ENCODE results near the gene EFCAB14.
"Not testable (repeated sequence)": the region's sequence is repeated elsewhere in the genome, so short reads cannot be mapped to it uniquely, and the experiment has no call there.

The EFCAB14 gene, protein sequence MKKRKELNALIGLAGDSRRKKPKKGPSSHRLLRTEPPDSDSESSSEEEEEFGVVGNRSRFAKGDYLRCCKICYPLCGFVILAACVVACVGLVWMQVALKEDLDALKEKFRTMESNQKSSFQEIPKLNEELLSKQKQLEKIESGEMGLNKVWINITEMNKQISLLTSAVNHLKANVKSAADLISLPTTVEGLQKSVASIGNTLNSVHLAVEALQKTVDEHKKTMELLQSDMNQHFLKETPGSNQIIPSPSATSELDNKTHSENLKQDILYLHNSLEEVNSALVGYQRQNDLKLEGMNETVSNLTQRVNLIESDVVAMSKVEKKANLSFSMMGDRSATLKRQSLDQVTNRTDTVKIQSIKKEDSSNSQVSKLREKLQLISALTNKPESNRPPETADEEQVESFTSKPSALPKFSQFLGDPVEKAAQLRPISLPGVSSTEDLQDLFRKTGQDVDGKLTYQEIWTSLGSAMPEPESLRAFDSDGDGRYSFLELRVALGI

DNA sequence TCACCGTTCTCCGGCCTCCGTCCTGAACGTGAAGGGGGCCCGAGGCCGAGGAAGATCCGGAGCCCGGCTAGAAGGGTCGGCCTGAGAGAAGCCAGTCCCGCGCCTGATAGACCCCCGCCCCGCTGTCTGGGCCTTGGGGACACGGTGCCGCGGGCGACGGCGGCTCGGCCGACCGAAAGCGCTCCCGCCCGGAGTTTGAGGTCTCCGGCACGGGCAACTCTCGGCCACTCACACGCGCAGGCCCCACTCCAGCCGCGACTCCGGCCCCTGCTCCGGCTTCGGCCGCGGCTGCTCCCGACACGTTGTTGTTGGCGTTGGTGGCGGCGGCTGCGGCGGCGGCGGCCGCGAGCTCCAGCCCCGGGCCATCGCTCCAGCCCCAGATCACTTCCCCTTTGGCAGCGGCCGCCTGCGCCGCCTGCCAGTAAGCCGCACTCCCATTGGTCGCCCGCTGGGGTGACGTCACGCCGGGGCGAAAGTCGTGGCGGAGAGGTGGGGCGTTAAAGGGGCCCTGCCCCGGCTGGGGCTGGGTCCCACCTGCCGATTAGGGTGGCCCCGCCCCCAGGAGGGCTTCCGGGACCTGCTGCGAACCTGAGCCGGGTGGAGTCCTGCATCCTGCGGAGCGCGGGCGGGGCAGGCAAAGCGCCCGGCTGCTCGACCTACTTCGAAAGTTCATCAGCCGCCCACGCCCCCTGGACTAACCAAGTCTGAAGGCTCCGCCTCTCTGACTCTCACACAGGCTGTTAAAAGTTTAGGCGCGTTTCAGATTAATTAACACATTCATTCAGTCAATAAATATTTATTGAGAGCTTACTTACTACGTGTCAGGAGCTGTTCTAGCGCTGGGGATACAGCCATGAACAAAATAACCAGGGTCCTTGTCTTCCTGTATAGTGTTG is at the start of gene EFCAB14:
TSS of gene EFCAB14 (minus strand) at position 388 of the 896 bp plus-strand sequence. CDS start 1,027 bp downstream, outside the sequence.
- peak; percentile 99 for DNase-seq

DNA sequence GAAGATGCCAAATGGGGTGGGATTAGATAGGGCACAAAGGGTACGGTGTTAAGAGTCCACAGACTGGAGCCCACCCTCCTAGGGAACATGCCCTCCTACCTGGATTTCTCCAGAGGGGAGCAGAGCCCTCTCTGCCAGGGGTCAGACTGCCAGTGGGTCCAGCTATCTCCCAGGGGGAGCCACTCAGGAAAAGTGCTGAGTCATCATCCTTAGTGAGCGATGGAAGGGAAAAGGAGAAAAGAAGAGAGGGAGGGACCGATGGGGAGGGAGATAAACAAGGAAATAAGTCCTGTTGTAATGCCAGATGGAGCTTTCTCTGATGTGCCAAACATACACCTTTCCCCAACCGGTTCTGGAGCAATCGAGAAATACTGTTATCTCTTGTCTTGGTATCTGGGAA is 49.5 kb upstream of the EFCAB14 start:
- no peak for DNase-seq

DNA sequence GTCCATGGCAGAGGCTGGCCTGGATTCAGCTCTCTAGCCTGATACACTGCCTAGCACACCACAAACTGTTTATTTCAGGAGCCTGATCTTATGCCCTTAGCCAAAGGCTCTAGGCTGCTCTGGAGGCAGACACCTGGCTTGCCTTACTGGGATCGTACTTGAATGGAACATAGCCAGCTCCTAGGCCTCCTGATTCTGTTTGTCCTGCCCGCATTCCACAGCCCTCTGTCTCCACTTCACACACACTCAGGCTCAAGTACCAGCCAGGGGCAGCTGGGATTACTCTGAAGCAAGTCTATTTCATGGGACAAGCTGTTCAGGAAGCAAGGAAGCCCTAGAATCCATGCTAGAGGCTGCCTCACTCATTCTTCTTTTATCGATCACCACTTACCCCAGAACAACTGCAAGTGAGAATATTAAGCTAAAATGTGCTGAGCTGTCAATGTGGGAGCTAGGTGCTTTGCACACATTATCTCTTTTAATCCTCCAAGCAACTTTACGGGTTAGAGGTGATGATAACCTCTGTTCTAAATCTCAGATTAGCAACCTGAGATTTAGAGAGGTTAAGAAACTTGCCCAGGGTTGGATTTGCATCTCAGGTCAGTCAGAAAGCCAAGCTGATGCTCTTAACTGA is 48.9 kb upstream of the EFCAB14 start:
- no peak for DNase-seq

DNA sequence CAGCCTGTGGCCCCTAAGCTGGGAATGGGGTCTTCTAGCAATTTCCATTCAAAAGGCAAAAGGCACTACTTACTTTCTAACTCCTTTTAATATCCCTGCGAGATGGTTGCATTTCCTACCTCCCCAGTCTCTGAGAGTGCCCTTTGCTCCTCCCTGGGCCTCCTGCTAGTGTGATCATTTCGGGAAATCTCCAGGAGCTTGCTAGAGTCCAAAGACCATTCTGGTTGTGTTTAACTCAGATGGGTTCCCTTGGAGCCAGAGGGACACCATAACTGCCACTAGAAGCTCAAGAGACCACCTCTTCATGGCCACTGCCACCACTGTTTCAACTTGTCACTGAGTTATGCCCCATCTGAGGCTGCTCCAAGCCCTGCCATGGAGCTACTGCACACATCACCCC is 45.5 kb upstream of the EFCAB14 start:
- no peak for DNase-seq

DNA sequence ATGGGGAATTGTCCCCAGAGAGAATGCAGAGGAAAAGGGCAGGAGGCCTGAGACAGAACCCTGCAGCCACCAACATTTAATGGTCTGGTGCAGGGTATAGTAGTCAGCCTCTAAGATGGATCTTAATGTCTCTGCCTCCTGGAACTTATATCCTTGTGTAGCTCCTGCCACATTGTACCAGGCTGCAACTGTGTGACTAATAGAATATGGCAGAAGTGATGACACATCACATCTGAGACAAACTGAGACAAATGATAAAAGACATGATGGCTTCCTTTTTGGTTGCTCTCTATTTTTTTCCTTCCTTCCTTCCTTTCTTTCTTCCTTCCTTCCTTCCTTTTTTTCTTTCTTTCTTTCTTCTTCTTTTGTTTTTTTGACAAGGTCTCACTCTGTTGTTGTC is 42.8 kb upstream of the EFCAB14 start:
- no peak for DNase-seq

DNA sequence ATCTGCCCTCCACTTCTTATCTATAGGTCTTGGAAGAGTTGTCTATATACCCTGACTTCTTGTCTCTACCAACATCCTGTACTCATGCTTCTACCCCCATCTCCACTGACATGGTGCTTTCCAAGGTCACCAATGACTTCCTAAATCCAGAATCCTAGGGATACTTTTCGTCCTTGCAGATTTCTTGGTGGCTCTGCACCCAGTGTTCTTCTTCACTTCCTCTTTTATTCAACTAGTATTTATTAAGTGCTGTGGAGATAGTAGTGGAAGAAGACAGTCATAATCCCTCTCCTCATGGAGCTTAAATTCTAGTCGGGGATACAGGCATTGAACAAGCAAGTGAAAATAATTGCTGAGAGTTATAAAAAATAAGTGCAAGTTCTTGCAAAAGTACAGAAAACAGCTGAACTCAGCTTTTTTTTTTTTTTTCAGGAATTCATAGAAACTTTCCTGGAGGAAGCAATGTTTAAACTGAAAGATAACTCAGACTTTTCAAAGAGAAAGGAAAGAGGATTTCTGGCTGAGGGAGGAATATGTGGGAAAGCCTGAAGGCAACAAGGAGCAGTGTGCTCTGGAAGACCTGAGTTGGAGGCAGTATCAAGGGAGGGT is 41.7 kb upstream of the EFCAB14 start:
- DNase-seq: no peak

DNA sequence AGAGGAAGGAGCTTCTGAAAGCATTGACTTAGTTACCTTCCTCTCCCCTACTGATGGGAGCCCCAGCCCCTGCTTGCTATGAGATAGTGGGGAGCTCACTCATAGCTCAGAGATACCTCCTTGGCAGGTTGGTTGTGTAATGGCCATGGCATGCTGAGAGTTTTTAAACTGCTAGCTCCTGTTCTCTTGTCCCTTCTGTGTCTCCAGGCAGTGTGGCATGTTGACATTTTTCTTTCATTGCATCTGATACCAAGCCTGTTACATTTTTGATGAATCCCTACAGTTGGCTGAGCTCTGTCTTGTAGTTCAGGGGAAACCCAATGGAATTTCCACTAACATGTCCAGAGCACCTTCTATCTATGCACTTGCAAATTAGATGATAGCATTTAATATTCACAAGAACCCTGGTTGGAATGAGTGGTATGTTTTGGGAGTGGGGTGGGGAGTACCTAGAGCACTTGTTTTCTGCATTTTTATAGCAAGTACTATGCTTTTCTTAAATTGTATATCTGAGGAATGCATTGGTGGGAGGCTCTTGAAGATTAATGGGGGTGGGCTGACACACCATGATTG is 39.1 kb upstream of the EFCAB14 start:
- DNase-seq: no peak

DNA sequence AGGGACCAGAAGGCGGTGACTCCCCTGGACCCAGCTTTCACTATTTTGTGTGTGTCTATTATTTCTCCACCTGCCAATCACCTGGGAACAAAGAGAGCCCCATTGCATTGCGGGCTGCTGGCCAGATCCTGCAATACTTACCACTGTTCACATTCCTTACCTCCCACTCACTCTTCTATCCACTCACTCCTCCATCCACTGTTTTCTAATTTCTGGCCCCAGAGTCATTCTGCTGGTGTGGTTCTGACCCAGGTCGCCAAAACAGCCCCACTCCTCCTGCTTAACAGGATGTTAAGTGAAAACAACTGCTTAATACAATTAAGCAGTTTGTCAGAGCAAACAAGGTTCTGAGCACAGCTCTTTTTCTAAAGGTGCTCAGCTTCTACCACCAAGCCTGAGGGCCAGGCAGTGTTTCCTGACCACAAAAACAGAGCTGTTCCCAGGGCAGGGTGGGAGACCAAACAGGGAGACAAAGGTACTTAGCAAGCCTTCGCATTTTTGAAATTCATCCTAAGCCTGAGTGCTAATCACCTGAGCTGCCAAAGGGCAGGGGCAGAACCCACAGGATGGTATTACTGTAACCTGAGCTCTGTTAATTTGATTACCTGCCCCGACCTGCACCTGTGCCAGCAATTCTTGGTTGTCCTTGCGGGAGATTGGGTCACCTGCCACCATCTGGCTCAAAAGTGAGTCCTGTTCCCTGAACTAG is 38.5 kb upstream of the EFCAB14 start:
- DNase-seq: no peak

DNA sequence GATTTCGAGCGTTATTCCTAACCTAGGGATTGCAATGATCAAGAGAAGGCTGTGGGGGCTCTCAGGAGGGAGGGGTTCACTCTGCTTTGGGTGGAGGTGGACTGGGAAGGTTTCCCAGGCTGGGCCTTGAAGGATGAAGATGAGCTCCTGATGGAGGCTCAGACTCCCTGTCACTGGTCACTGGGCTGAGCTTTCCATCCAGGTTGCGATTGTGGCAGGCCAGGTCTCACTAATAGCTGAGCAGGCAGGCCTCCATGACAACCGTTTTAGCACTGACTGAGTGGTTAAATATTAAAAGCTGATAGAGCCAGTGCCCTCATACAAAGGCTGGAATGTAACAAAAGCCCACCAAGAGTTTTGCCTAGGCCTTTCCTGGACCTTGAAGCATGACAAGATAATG is 36.2 kb upstream of the EFCAB14 start:
- no peak for DNase-seq

DNA sequence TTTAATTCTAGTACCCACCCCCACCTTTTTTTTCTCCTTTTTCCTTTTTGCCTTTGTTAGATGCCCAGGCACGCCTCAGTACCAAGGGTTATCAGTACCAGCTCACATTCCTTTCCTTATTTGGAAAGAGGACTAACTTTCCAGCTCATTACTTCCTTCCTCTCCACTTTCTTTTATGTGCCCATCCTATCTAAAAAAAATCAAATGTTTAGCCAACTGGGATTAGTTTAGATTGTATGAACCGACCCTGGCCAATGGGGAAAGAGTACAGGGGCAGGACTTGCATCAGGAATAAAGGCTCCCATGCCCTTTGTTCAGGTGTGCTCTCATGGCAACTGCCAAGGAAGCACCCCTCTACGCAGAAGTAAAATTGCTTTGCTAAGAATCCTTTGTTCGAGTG is 35.8 kb upstream of the EFCAB14 start:
- DNase-seq: not testable (repeated sequence)

DNA sequence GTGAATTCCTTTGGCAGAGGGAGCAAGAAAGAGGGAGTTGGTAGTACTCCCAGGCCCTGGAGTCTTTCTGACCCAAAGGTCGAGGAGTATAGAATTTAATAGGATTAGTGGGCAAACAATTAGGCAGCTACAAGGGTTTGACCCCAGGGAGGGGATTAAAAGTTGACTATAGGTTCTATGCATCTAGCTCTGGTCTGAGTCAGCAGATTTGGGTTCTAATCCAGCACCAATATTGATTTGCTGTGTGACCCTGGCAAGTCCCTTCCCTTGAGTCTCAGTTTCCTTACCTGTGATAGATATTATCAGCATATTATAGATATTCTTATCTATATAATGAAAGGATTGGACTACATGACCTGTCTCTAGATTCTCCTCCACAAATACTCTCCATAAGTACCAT is 35.1 kb upstream of the EFCAB14 start:
- no peak for DNase-seq

DNA sequence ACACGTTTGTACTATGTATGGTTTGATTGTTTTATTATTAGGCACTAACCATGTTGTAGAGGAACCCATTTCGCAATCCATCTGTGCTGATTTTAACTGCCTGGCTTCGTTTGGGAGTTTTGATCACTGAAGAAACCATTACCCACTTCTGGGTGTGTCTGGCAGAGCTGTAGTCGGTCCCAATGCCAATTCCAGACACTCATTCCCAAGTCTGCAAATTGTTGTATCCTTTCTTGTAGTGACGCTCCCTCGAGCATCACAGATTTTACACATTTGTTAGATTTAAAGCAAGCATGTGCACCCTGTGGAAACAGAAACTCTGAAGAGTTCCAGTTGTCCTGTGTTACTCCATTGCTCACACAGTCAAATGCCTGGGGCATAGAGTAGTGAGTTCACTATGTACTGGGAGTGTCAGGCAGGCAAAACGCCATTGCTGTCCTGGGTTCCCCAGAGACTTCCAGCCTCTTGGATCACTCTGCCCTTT is 31.0 kb upstream of the EFCAB14 start:
- no peak for DNase-seq

DNA sequence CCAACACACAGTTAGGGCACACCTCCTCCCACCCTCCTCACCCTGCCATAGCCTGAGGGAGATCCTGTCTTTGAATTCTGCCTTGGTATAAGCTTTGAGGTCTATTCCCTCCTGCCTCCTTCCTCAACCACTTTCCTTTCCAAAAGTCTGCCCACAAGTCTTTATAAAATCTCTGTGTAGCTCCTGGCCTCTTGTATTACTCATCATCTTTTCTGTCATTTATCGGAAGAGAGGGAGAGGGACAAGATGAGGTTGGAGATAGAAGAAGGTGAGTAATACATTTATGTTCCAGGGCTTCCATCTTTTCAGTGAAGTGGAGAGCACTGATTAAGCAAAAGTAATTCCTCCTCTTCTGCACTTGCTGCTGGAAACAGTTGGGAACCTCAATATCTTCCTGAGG is 30.5 kb upstream of the EFCAB14 start:
- DNase-seq: no peak

DNA sequence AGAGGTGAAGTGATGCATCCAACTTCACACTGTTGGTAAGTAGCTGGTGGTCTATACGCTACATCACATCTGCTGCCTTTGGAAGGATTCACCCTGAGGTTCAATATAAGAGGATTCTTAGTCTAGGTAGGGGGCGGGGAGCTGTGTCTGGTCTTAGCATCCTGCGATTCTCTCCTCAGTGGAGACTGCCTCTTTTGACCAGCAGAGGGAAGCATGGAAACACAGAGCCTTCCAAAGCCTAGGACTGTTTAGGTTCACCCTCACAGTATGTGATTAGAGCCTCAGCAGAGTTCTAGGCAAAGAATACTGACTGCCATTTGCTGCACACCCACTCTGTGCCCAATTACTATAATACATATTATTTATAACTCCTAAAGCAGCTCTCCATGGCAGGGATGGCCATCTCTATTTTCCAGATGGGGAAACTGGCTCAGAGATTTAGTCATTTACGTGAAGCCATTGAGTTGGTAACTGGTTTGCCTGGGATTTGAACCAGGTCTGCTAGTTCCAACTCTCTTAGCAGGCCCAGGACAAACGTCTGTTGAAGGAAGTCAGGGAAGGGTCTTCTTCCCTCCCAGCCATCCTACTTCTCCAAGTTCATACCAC is 28.9 kb upstream of the EFCAB14 start:
- DNase-seq: no peak

DNA sequence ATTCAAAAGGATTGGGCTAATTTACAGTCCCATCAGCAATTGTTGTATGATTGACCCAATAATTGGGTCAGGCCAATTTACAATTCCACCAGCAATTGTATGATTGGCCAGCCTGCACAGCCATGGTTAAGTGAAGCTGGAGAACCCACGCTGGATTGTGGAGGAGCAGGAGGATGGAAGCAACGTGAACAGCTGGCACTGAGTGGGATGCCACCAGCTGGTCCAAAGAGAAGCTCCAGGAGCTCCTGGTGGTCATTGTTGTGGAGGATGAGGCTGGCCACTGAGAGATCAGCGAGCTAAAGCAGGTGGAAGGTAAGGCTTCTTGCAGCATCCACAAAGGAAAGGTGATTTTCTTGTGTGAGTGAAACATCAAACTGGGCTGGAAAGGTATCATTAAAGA is 23.2 kb upstream of the EFCAB14 start:
- no peak for DNase-seq

DNA sequence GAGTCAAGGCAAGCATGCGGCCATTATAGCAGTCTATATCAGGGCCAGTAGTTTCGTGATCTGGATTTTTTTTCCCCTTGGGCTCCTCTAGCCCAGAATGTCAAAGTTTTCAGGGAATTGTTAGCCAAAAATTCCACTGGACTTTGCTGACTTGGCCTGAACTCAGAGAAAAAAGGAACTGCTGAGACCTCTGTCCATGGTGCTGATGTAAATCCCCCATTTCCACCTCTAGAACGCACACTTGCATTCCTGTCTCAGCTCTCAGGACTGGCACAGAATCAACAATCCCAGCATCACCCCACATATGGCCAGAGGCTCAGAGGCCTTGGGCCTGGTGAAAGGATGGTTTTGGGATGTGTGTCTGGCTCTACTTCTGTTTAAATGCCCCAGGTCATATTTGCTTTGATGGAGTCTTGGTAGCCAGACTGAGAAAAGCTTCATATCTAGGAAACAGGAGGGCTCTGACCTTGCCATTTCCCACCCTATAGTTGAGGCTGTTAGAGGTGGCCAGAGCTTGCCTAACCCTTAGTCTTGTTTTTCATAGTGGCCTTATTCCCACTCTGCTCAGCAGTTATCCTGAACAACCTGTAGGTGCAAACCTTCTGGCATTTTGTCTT is 16.9 kb upstream of the EFCAB14 start:
- no peak for DNase-seq

DNA sequence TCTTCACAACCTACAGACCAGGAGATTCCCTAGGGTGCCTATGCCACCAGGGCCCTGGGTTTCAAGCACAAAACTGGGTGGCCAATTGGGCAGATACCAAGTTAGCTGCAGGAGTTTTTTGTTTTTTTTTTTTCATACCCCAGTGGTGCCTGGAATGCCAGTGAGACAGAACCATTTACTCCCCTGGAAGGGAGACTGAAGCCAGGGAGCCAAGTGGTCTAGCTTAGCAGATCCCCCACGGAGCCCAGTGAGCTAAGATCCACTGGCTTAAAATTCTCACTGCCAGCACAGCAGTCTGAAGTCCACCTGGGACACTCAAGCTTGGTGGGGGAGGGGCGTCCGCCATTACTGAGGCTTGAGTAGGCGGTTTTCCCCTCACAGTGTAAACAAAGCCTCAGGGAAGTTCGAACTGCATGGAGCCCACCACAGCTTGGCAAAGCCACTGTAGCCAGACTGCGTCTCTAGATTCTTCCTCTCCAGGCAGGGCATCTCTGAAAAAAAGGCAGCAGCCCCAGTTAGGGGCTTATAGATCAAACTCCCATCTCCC is 9.5 kb upstream of the EFCAB14 start:
- not testable (repeated sequence) for DNase-seq

DNA sequence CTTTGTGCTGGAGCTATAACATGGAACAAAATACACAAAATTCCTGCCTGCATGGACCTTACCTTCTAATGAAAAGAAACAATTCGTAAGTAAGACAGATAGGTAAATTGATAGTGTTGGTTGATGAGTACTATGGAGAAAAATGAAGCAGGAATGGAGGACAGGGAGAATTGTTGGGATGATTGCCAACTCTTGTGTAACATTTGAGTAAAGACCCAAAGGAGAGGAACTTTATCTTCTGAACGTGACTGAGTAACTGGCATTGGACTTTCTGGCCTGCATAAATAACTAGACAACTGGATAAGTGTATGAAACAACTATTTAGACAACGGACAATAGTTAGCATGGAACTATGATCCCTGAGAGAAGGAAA is 6.8 kb upstream of the EFCAB14 start:
- no peak for DNase-seq

DNA sequence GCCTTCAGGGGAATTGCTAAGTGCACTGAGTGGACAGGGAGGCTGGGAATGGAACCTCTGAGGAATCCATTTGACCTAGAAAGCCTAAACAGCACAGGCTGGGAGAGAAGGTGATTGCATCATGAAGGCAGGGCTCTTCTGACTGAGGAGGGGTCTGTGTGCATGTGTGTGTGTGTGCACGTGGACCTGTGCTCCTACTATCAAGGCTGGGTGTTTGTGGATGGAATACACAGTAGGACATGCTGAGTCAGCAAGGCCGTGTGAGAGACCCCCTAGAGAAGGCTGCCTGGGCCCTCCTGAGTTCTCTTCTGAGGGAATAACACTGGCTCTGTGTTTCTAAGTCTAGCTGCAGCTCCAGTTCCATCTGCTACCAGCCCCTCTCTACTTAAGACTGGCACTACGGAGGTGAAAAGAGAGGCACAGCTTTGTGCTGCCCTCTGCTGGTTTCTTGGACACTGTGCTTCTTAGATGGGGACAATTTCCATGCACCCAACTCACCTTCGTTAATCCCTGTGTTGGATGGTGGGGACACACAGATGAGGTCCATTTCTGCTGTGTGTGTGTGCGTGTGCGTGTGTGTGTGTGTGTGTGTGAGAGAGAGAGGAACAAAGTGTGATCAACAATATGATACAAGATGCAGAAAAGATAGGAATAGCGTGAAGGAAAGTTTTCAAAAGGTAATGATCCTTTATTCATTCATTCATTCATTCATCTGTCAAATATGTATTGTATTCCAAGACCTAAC is 6.2 kb upstream of the EFCAB14 start:
- DNase-seq: peak; percentile 61

DNA sequence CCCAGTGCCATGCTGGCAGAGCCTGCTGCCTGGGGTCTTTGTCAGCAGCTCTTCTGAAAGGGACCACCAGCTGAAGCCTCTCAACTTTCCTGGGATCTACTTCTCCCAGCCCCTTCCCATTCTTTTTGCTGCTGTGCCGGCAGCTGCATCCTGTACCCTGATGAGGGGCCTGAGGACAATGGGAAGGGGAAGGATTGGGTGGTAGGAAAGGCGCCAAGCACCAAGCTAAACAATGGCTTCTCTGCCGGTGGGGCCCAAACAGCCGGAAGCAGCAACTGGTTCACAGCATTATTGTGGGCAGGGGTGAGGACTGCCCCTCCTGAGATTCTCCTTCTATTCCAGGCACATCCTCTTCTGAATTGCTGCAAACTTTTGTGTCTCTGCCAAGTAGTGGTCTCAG is 5.0 kb upstream of the EFCAB14 start:
- DNase-seq: no peak
